ENCODE results near the gene RNASET2.

- TF ChIP-seq, protein P1, sequence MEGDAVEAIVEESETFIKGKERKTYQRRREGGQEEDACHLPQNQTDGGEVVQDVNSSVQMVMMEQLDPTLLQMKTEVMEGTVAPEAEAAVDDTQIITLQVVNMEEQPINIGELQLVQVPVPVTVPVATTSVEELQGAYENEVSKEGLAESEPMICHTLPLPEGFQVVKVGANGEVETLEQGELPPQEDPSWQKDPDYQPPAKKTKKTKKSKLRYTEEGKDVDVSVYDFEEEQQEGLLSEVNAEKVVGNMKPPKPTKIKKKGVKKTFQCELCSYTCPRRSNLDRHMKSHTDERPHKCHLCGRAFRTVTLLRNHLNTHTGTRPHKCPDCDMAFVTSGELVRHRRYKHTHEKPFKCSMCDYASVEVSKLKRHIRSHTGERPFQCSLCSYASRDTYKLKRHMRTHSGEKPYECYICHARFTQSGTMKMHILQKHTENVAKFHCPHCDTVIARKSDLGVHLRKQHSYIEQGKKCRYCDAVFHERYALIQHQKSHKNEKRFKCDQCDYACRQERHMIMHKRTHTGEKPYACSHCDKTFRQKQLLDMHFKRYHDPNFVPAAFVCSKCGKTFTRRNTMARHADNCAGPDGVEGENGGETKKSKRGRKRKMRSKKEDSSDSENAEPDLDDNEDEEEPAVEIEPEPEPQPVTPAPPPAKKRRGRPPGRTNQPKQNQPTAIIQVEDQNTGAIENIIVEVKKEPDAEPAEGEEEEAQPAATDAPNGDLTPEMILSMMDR (IDR thresholded peaks at IDR 0.05; ENCODE audit: insufficient read depth, low read depth, low read length), result no peak
- no peak for TF ChIP-seq EZH2 (IDR thresholded peaks at IDR 0.05; ENCODE audit: insufficient read depth, low read length)
These were observed 31.8 kb downstream of the RNASET2 start for GRCh38 chr6:166924531-166924930.

Data from astrocyte (in vitro differentiated cells and primary cell).